GM18951 (cell line): ENCODE results near the gene DIAPH1.
A peak's percentile ranks its signal among the peaks of the same experiment; 100 is the strongest.

Experiments used
- POLR2A ChIP-seq: IDR thresholded peaks from 4 replicates; pipeline ENCODE4 v1.6.1; 2011; ENCODE audit warnings: mild to moderate bottlenecking; ENCODE audit not compliant: insufficient read length, insufficient read depth; ENCODE audit errors: extremely low read depth
- in situ Hi-C: fragments of 300-500 bp; cut with MboI; formaldehyde crosslinking; loops from one replicate; pipeline ENCODE4 v1.12.0; 2022; ENCODE audit warnings: low sequenced_read_pairs, mixed read lengths, inconsistent platforms; ENCODE audit not compliant: unreplicated experiment

The DIAPH1 gene

GRCh38 chr5:141475625-141476131, 143.1 kb downstream of the DIAPH1 start, which contains the start of gene PCDHGC3:
PCDHGC3 (plus strand) TSS chr5:141475966; CDS start chr5:141476117, 151 bp downstream.
- in situ Hi-C loops = no loop called here
- TF ChIP-seq POLR2A = peak; percentile 25

- in situ Hi-C loops = no loop called here
These were observed 153.4 kb downstream of the DIAPH1 start for GRCh38 chr5:141465351-141465750.

More at GRCh38 chr5:141465351-141465750, 153.4 kb downstream of the DIAPH1 start:
- TF ChIP-seq POLR2A = no peak
